ENCODE data around the gene CDH23.

CDH23 gene

DNA sequence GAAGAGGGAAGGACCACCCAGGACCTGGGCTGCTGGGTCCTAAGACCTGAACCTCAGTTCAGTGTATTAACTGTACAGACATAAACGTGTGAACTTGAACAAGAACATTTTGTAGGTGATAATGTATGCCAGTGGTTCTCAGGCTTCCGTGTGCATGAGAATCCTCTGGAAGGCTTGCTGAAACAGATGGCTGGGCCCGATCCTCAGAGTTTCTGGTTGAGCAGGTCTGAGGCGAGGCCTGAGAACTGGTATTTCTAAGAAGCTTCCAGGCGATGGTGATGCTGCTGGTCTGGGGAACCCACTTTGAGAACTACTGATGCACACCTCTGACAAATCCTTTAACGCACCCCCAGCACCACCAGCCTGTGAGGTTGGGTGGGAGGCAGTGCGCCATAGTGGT is 70.4 kb downstream of the CDH23 start:
- DNase-seq (ENCODE audit: low read depth) = no peak

DNA sequence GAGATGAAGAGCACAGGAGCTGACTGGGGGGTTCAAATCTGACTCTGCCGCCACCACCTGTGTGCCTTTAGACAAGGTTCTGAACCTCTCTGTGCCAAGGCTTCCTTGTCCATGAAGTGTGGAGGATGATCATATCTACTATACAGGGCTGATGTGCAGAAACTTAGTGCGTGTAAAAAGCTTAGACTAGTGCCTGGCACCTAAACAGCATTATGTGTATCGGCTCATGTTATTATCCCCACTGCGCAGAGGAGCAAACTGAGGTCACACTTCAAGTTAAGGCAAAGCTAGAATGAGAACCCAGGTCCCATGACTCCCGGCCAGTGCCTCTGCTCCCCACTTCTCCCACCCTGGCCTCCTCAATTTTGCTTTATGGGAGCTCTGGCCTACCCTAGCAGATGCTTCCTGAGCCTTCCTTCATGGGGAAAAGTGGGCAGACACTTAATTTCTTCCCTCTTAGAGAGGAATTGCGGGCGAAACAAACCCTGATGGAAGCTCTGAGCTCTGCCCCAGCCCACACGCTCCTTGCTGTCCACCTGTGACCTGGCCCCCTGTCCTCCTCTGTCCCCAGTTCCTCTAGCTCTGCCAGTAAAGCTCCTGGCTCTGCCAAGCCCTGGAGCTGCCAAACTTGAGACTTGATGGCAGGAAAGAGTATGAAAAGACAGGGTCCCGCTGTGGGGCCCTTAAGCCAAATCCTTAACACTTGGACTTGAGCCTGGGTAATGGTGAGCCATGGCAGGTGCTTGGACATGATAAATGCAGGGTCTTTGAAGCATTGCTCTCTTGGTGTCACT is 71.0 kb downstream of the CDH23 start:
- DNase-seq (ENCODE audit: low read depth) = no peak

DNA sequence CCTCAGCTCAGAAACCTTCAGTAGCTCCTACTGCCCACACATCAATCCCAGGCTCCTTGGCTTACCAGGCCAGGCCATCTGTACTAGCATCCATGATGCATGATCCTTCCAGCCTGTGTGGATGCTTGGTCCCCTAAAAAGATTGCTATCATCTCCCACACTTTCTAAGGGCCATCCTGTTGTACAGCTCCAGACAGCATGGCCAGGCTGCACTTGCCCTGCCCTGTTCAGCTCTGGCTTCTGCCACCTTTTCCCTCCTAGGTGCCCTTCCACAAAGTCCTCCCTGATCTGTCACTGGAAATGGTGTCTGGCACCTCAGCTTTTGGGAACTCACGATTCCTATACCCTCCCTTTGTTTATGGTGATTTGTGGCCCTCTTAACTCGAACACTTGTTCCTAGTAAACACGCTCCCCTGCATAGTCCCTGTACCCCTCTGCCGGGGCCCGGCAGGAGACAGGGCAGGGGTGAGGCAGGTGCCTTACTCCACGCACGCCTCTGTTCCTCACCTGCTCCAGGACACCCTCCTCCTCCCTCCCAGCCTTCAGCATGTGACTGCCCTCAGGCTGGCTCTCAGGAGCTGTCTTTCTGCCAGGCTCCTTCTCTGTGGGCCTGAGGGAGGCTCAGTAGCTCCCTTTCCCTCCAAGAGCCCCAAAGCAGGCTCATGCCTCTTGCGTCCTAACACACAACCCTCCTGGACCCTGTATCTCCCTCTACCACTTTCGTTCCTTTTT is 71.8 kb downstream of the CDH23 start:
- DNase-seq (ENCODE audit: low read depth) = no peak

DNA sequence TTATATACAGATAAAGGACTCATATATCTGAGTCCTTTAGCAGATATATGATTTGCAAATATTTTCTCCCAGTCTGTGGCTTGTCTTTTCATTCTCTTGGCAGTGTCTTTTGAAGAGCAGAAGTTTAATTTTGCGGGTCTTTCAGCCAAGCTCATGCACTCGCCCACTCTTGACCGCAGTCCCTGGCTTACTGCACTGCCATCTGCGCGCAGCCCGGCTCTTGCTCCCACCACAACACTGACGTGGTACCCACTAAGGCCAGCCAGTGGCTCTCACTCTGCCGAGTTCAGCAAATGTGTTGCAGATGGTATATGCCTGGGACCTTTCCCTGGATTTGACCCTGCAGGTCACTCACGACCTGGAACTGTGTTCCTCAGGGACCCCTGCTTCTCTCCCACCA is 74.3 kb downstream of the CDH23 start:
- DNase-seq (ENCODE audit: low read depth) = no peak

DNA sequence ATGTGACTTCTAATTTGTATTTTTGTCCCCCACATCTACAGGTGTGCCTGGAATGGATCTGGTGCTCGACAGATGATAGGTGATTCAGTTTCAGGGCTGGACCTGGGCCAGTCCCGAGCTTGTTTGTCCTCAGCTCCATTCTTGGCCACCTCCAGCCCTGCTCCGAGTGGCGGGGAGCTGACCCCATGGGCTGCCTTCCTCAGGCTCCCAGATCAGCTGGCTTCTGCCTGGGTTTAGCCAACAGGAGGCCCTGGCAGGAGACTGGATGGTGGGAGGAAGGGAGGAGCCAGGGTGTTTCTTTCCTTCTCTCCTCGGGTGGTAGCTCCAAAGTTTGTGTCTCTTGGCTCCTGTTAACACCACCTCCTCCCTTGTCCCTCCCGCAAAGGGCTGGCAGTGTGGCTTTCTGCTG is 75.2 kb downstream of the CDH23 start:
- no peak for DNase-seq (ENCODE audit: low read depth)

DNA sequence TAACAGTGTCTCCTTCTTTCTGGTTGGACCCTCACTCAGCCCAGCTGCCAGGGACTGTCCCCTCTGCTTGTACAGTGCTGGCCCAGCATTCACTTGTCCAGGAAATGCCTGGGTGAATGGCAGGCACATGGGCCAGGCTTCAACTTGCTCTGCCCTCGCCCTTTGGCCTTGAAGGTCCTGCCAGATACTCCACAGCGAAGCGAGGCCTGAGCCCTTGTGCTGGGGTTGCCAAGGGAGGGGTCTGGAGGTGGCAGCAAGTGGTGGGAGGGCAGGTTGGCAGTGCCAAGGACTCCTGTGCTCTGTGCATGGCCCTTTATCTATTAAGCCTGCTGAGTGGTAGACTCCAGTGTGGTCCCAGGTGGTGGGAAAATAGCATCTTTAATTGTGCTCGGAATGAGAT is 75.7 kb downstream of the CDH23 start:
- DNase-seq (ENCODE audit: low read depth) = no peak

DNA sequence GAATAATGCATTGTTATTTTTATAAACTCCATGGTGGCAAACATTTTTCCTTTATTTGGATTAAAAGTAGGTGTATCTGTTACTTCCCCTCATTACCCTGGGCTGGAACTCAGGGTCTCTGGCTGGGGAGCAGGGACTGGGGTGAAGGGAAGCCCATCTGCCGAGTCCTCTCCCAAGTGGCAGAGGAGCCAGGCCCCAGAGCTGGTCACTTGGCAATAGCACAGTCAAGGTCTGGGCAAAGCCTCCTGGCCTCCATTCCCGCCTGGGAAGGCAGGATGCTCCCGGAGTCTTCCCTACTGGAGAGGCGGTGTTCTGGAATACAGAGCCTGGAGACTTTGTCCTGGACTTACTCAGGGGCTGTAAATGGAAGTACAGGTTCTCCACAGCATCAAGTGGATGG is 76.2 kb downstream of the CDH23 start:
- no peak for DNase-seq (ENCODE audit: low read depth)

DNA sequence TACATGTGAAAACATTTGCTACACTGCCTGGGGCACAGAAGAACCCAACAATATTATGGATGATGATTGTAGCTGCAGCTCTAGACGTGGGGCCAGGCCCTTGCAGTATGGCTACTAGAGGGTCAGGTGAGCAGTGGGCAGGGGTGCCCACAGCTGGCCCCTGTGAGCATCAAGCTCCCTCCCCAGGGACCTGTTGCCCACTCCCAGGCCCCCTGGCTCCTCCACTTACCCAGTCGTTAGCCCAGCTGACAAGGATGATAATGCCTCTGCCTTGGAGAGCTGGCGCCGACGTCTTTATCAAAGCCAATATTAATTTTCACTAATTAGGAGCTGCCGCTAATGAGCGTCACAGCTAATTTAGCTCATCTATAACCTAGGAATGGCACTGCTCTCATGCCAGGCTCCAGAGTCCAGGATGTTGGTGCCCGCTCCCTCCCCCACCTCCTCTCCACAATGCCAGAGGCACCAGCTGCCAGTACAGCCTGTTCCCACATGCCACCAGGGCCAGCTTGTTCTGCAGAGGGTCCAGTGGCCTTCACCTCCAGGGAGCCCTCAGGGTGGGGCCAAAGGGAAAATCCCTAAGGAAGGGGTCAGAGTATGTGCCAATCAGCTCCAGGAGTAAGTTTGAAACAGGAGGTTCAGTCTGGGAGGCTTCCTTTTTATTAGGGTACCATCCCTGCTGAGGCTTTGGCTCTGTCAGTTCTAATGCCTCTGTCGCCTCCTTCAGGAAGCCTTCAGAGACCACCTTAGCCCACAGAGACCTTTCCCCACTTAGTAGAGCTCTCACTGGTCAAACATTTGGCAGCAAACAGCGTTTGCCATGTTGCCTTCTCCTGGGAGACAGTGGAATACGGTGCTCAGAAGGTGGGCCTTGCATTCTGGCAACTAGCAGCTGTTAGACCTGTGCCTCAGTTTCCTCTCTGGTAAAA is 77.2 kb downstream of the CDH23 start:
- no peak for DNase-seq (ENCODE audit: low read depth)

DNA sequence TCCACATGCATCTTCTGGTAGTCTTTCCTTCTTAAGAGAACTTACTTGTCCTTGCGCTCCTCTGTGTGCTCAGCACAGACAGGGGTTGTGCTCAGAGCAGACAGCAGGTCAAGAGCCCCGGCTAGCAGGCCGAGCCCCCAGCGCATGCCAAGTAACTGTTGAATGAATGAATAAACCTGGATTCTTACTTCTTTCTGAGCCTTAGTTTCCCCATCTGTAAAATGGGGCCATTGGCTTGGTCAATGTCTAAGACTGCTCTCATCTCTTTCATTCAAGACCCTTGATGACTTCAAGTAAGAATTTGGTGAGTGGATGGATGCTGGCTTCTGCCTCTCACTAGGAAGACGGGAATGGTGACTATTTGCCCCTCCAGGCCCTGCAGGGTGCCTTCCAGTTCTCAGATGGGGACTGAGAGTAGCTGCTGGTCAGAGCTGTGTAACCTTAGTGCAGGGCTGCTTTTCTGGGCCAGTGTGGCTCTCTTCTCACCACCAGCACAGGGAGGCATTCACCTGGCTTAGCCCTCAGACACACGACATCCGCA is 78.1 kb downstream of the CDH23 start:
- DNase-seq (ENCODE audit: low read depth) = no peak

DNA sequence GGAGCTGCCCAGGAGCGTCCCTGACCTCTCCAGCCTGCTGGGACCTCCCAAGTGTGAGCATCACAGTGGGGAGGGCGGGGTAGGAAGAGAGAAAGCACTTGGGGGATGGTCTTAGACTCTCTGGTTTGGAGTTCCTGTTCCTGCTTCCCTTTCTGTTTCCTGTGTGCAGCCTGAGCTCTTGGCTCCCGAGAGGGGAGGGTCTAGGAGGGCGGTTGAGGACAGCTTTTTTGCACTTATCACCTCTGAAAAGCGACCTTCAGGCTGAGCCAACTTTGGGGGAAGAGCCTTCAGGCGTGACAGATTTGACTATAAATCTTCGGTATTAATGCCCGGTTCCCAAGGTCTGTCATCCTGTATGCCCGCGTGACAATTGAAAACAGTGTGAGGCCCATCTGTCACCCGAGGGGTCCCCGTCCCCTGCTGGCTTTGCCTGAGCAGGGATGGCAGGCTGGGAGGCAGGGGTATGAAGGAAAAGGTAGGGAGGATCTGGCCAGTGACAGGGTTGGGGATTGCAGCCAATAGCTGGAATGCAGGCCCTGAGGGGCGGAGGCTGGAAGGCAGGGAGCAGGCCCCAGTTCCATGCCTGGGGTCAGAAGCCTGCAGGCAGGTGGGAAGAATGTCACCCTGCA is 78.6 kb downstream of the CDH23 start:
- DNase-seq (ENCODE audit: low read depth) = no peak

DNA sequence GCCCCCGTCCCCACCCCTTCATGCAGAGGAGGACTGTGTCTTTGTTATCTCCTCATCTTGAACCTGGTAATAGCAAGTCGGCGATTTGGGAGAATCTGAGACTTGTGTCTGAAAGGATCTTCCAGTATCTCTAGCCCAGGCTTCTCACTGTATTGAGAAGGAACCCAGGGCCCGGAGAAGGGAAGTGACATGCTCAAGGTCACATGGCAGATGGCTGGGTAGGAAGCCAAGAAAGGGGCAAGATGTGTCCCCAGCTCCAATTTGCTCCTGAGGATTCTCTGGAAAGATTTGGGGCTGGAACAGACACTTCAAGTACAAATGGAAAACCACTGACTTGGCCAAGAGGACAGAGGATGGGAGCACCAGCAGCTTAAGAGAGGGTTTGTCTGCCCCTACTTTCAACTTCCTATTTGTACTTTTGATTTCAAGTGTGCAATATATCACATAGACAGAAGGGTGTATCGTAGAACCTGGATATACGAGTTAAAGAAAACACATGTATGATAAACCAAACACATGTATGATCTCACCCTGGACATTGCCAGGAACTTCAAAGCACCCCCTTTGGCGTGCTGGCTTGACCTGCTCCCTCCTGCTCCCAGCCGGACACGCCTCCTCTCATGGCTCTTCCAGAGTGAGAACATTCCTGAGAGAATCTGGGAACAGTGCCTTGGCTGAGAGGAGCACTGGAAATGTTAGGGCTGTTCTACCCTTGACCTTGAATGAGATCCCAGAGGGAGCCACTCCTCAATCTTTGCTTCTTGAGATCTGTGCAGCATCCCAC is 79.7 kb downstream of the CDH23 start:
- DNase-seq (ENCODE audit: low read depth) = no peak

DNA sequence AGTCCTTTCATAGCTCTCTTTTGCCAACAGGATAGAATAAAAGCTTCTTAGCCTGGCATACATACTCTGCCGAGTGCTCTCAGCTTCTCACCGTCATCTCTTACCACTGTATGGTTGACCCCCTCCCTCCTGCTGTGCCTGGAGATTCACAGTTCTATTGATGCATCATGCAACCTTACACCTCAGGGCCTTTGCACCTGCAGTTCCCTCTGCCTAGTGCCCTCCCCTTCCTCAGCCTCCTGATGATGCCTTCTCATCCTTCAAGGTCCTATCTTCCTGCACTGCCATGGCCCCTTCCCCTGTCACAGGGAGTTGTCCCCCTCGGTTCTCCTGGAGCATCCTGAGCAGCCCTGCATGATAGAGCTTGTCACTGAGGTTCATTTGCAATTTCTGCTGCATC is 81.5 kb downstream of the CDH23 start:
- DNase-seq (ENCODE audit: low read depth) = no peak

DNA sequence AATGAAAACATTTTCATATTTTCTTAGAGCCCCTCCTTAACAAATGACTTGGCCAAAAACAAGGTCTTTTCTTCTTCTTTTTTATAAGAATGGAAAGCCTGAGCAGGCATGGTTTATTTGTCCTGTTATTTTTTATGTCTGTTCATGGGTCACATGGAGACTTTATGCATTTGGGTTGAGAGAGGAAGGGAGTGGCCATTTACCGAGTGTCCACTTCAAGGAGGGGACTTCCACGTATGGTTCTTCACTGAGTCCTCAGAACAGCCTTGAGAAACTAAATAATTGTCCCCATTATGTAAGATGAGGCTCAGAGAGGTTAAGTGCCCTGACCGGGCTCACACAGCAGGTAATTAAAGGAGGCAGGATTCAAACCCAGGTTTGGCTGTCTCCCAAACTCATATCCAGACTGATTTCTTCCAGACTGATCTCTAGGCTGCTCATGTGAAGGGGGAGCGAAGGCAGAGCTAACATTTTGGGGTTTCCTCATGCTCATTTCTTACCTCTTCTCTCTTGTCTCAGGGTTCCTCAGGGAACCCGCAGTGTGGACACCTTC is 82.2 kb downstream of the CDH23 start:
- DNase-seq (ENCODE audit: low read depth) = no peak

DNA sequence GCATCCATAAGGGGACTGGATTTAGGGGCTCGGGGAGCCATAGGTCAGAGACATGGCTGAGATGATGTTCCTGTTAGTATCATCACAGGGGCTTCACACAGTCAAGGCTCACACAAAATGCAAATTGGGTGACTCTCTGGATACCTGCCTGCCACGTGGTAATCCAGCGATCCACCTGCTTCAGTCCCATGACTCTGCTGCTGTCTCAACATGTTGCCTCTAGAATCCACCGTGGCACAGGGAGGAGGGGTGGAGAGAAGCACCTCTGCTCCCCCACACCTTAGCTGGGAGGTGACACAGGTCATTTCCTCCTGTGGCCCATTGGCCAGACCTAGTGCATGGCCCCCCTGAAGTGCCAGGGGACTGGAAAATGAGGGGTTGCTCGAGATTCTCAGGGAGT is 83.1 kb downstream of the CDH23 start:
- no peak for DNase-seq (ENCODE audit: low read depth)

DNA sequence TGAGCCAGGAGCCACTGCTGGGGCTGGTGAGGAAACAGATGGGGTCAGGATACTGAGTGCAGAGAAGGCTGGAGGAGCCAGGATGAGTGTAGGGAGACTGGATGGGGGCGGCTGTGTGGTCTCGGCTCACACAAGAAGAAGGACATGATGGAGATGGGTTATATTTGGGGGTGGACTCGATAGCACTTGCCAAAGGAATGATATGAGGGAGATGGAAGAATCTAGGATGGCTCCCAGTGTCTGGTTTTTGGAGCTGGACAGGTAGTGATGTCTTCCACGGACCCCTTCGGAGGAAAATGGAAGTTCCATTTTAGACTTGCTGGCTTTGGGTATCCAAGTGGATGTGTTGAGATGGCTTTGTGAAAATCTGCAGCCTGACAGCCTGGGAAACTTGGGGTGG is 83.9 kb downstream of the CDH23 start:
- no peak for DNase-seq (ENCODE audit: low read depth)

DNA sequence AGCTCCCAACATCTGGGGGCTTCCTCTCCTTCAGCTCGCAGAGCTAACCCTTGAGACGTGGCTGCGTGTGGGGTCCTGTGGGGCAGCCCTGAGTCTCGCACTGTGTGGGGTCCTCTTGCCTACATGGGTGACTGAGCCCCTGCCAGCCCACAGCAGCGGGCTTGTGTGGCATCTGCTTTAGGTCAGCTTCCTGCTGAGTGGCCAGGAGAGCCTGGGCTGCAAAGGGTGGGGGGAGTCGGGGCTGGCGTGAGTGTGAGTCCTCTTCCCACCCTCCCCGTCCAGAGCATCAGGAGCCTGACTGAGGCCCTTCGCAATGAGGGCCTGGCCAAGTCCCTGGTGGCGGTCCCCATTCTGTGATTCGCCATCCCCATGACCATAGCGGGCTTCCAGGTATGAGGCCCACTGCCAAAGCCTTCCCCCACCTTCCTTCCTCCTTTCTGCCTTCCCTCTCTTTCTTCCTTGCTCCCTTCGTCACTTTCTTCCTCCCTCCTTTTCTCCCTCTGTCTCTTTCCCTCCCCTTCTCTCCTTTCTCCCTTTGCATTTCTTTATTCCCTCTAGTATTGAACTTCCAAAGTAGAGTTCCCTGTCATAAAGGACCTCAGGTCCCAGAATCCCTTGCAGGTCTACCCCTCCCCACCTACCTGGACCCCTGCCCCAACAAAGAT is 85.2 kb downstream of the CDH23 start:
- no peak for DNase-seq (ENCODE audit: low read depth)

DNA sequence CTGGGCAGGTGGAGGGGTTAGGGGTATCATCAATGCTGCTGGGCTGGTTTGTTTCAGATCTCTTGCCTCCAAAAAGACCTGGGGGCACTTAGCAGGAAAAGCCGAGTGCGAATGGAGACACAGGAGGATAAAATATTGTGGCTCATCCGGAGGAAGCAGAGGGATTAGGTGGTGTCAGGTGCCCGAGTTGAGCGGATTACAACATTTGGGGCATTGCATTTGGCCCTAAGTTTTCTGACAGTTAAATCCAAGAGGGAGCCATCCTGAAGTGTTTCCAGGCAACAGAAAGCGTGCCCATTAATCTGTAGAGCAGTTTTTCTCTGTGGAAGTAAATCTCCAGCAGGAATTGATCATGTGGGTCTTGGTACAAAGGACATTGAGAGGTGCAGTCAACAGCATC is 85.9 kb downstream of the CDH23 start:
- DNase-seq (ENCODE audit: low read depth) = no peak

DNA sequence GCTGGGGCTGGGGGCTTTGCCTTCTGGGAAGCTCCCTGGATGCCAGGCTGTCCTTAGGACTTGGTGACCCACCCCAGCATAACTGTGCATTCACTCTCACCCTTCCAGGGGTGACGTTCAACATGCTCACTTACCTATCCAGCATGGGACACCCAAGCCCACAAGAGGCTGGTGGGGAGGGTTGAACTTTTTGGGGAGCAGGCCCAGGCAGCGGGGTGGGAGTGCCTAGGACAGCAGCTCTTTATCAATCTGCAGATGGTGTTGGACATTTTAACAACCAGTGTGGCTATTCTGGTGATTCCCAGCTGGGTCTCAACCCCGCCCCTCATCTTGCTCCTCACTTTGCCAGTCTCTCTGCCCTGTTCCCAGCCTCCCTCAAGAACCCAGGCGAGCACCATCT is 86.4 kb downstream of the CDH23 start:
- no peak for DNase-seq (ENCODE audit: low read depth)

DNA sequence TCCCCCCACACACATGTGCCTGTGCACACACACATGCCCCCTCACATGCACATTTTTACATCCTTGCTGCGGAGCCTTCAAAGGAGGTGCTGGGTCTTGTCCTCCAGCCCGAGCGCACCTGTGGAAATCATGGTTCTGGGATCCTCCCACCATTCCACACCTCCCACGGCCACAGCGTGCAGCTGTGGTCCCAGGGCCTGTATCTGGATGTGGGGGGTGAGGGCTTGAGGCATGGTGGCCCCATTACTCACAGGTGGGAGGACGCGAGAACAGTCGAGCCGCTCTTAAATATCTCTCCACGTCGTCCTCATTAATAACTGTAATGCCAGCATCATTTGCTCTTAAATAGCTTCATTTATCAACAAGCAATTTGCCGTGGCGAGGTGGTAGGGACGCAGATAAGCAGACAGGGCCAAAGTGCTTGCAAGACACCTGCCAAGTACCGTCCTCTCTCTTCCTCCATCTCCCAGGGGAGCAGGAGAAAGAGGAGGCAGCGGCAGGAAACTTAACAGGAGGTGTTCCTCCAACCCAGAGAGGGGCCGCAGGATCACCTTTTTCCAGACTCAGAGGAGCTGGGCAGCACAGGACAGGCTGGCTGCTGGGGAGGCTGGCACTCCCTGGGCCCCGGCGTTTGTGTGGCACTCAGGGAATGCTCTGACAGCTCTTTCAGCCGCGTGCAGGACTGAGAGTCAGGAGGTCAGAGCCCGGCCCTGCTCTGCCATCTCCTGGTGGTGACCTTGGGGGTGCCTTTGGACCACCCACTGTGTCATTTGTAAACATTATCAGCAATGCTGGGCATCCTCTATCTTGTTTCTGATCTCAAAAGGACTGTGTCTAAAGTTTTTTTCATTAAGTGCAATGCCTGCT is 87.4 kb downstream of the CDH23 start:
- no peak for DNase-seq (ENCODE audit: low read depth)

Measured in stimulated activated CD8-positive, alpha-beta memory T cell treated with anti-CD3 and anti-CD28 coated beads, Interleukin-12 subunit alpha, Interleukin-12 subunit beta, amount 100 ng/mL, for 1 hour (primary cell).